G401 (cell line): ENCODE measurements around the gene TMEM235. TPM values are rescaled to one million over a fixed set of nuclear protein-coding genes. Genes with fewer than 3 reads are reported as not detected.

Experiments
- DNase-seq: peaks from one replicate; pipeline ENCODE4 v3.0.0-alpha.2; 2015; ENCODE audit warnings: low spot score
- in situ Hi-C: cut with HindIII; loops from 2 replicates; pipeline ENCODE4 v1.10.0; 2016; ENCODE audit warnings: low sequenced_read_pairs, mixed read lengths
- total RNA-seq: library from RNA; depleted of rRNA; stranded (reverse); fragments of >200 nt; shearing (Covaris generic); gene quantifications from 2 replicates; pipeline ENCODE4 v1.2.3, GENCODE V29; 2014; rRNA removed

TMEM235 gene
- total RNA-seq = not detected in 2 replicates

DNA sequence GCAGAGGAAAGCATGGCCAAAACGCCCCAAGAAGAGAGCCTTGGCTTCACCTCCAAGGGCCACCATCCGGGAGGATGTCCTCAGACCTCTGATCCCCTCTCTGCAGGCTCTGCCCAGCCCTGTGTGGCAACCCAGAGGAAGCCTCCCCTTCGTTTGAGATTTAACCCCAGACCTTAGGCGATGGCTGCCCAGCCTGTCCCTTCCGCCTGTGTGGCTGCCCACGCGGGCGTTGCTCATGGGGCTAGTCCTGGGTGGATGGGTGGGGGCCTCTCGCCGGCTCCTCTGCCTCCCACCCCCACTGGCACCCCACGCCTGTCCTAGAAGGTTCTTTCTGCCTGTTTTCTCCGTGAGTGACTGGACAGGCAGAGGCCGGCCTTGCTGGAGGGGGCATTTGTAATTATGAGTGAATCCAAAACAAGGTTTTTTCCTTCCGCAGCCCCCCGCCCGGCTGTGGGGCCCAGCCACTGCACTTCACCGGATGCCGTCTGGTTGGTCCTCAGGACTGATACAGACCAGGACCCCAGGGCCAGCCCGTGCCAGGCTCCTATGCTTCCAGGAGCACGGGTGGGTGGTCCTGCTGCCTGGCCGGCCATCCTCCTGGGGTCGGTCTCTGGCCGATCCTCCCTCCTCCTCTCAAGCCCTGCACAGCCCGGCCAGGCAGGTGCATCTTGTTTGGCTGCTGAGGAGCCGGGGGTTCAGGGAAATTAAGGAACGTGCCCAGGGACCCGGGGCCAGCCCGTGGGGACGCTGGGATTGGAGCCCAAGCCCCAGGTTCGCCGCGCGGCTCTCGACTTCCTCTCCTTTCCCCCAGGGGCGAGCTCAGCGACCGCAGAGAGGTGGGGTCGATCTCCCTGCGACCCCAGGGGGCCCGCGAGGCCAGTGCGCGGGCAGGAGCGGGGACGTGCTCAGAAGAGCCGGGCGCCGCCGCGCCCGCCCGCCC is at the start of gene TMEM235:
TMEM235 (plus strand) TSS at position 636 of the 940 bp plus-strand sequence. CDS start 393 bp downstream, outside the sequence.
- no peak for DNase-seq

DNA sequence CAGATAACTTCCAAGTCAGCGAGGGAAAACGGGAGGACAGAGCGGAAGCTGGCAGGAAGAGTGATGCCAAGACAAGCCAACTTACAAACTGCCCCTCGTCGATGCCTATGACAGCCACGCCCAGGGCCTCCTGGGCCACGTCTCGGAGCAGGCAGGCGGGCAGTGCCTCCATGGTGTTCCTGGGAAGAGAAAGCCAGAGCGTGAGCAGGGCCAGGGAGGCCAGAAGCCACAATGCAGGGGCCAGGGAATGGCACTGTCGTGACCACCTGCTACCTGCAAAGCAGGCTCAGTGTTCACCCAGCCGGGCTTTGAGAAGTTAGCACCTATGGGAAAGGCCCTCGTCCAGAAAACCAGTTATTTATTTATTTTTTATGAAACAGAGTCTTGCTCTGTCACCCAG is 48.9 kb upstream of the TMEM235 start:
- in situ Hi-C loops = no loop called here
- no peak for DNase-seq

More for the DNA sequence above, at the start of gene TMEM235:
- in situ Hi-C loops = no loop called here

DNA sequence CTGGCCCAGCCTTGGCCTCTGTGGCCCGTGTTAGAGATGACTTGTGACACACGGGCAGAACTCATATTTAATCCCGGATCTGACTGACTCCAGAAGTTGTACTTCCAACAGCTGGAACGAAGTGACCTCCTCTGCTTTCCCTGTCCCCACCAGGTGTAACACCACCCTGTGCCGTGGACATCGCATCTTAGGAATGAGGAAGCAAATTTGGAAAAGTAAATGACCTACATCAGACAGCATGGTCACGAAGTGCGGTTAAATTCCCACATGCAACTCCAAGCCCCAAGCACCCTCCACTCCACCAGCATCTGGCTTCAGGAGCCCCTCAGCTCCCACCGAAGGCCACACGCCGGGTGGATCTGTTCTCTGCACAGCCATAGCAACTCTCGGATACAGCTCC is 47.5 kb upstream of the TMEM235 start:
- in situ Hi-C loops = no loop called here
- no peak for DNase-seq

DNA sequence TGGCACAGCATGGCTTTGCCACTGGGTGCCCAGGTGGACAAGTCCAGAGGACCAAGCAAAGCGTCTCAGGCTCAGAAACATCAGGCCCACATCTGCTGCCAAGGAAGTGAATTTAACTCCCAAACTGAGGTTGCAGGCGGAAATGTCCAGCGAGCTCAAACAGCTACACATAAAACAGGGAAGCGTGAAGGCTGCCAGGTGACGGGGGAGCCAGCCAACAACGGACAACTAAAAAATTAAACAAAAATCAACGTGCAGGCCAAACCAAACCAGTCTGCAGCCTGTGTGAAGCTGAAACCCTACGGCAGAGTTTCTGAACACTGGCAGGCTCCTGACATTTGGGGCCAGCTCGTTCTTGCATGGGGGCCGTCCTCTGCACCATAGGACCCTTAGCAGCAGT is 47.1 kb upstream of the TMEM235 start:
- no peak for DNase-seq
- in situ Hi-C loops = no loop called here

DNA sequence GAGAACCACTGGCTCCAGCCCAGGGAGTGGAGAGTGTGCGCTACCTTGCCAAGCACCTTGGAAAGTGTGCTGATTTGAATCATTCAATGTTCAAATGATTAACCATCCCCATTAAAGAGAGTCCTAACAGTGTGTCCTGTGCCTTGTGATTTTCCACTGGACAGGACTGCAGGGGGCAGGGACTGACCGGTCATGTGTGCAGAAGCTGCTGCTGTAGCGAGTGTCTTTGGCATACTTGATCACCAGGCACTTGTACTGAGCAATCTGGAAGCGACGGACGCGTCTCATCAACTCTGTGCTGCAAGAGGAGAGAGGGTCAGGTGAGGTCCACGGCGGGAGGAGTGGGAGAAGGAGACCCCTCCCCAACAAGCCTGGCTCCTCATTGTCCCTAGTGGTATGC is 46.6 kb upstream of the TMEM235 start:
- peak; percentile 72 for DNase-seq
- in situ Hi-C loops = no loop called here

GRCh38 chr17:78185981-78186691 is 45.3 kb upstream of the TMEM235 start:
- no peak for DNase-seq
- in situ Hi-C loops = no loop called here

DNA sequence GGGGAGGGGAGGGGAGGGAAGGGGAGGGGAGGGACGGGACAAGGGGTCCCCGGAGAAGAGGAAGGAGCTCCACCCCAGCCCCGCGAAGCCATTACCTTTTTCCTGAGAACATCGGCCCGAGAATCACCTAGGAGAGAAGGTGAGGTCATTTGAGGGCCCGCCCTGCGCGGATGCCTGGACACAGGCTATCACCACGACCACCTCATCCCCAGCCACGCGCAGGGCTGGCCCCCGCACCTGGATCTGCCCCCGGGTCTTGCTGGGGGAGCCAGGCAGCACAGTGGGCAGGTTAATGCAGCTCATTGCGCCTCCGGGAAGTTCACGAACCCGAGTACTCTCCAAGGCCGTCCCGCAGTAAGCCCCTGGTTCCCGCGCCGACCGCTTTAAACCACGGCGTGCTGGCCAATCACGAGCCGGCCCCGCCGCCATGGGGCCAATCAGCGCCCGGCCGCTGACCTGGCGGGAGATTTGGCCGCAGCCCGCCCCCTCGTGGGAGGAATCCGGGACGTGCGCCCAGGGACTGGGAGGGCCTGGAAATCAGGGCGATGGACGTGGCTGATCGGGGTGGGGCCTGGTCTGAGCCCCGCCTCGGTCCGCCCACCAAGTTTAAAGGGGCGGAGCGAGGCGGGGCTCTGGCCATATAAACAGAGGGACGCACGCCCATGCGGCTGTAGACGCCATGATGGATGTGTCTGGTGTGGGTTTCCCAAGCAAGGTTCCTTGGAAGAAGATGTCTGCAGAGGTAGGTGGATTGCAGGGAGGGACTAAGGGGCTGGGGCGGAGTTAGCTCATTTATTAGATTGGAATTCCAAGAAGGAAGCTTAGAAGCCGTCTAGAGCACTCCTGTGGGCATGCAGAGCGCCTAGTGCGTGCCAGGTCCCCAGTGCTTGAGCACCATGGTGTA is 44.5 kb upstream of the TMEM235 start, which contains the start of the genes AFMID and TK1:
AFMID (plus strand) TSS at position 671 of the 904 bp plus-strand sequence; CDS start at position 680, 9 bp downstream.
TK1 (minus strand) TSS at position 361 of the 904 bp plus-strand sequence; CDS start at position 303, 58 bp downstream.
- DNase-seq = peak; percentile 99
- in situ Hi-C loops = no loop called here

- in situ Hi-C loops = no loop called here
- no peak for DNase-seq
These were observed 34.7 kb upstream of the TMEM235 start for GRCh38 chr17:78196716-78197115.

- peak; percentile 92 for DNase-seq
- in situ Hi-C loops = no loop called here
These were observed 34.1 kb upstream of the TMEM235 start for GRCh38 chr17:78197147-78197832.

DNA sequence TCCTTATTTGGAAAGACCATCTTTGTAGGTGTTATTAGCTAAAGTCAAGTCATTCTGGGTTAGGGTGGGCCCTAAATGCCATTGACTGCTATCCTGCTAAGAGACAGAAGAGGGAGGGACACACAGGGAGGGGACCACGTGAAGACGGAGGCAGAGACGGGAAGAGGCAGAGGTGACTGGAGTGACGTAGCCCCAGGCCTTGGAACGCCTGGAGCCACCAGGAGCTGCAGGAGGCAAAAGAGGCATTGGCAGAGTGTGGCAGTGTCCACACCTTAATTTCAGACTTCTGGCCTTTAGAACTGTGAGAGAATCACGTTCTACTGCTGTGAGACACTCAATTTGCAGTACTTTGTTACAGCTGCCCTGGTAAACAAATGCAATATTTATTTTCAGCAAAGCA is 31.0 kb upstream of the TMEM235 start:
- in situ Hi-C loops = no loop called here
- no peak for DNase-seq

GRCh38 chr17:78202666-78203065 is 28.8 kb upstream of the TMEM235 start:
- DNase-seq = no peak
- in situ Hi-C loops = no loop called here

DNA sequence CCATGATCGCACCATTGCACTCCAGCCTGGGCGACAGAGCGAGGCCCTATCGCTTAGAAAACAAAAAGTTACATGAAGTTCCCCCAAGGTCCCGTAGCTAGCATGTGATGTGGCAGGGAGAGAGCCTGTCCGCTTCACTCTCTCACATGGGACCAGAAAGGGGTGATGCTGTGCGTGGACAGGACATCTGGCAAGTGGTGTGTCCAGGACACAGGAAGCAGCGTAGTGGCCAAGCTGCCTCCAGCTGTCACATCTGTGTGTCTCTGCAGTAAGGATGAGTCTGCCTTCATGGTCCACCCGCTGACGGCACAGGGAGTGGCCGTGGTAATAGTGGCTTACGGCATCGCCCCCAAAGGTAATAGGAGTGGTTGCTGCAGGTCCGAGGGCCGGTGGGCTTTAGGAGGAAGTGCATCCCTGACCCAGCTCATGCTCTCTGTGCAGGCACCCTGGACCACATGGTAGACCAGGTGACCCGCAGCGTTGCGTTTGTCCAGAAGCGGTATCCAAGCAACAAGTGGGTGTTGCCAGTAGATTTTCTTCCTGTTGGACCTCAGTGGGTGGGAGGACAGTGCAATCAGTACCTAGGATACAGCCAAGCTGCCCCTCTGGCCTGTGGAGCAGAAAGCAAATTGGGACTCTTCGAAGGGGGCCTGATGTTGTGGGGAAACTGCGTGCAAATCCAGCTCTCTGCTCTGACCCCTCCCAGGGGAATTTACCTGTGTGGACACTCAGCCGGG is 26.9 kb upstream of the TMEM235 start:
- in situ Hi-C loops = no loop called here
- DNase-seq = no peak

GRCh38 chr17:78205124-78205775 is 26.2 kb upstream of the TMEM235 start:
- DNase-seq = no peak
- in situ Hi-C loops = no loop called here

DNA sequence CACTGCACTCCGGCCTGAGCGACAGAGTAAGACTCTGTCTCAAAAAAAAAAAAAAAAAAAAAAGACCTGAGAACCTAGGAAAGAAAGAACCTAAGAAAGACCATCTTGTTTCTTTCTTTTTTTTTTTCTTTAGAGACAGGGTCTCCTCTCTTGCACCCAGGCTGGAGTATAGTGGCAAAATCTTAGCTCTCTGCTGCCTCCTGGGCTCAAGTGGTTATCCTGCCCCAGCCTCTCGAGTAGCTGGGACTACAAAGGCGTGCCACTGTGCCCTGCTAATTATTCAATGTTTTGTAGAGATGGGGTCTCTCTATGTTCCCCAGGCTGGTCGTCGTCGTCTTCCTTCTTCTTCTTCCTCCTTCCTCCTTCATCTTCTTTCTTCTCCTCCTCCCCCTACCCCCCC is 25.1 kb upstream of the TMEM235 start:
- in situ Hi-C loops = no loop called here
- DNase-seq = no peak

DNA sequence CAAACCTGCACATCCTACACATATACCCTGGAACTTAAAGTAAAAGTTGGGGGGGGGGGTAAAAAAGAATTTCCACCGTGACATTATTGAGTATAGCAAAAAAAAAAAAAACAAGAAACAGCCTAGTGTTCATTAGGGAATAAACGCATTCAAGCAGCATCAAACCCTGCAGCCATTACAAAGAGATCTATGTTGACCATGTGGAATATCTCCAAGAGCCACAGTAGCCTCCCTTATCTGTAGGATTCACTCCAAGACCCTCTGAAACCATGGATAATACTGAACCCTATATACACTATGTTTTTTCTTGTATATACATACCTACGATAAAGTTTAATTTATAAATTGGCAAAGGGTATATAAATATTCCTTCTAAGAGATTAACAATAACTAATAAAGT is 22.9 kb upstream of the TMEM235 start:
- DNase-seq = no peak
- in situ Hi-C loops = no loop called here

- in situ Hi-C loops = no loop called here
- DNase-seq = peak; percentile 80
These were observed 21.3 kb upstream of the TMEM235 start for GRCh38 chr17:78210111-78210510.

DNA sequence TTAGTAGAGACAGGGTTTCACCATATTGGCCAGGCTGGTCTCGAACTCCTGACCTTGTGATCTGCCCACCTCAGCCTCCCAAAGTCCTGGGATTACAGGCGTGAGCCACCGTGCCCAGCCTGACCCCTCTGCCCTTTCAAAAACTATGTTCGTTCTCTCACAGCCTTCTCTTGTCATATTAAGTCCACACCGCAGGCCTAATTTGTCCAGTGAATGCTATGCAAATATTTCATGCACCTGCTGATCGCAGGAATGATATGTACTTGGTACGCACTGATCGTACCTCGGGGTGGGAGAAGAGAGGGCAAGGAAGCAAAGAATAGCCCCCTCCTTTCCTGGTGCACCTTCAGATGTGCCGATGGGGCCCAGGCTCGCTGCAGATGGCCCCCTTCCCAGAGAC is 20.4 kb upstream of the TMEM235 start:
- DNase-seq = no peak
- in situ Hi-C loops = no loop called here
